ENCODE measurements around the gene SNAP47.
"Not testable (repeated sequence)": the region's sequence is repeated elsewhere in the genome, so short reads cannot be mapped to it uniquely, and the experiment has no call there.

Gene SNAP47

GRCh38 chr1:227734856-227735538 lies at the start of gene SNAP47, which contains the start of gene JMJD4:
SNAP47 (plus strand) TSS chr1:227735435; CDS start chr1:227747737, 12,302 bp downstream.
JMJD4 (minus strand) TSS chr1:227735302; CDS start chr1:227735273, 29 bp downstream.
- peak; percentile 60 for DNase-seq

GRCh38 chr1:227685807-227686206 lies 49.4 kb upstream of the SNAP47 start:
- no peak for DNase-seq

GRCh38 chr1:227697321-227697864 lies 37.8 kb upstream of the SNAP47 start:
- DNase-seq, result no peak

- not testable (repeated sequence) for DNase-seq
Measured at GRCh38 chr1:227701631-227702030, 33.6 kb upstream of the SNAP47 start.

GRCh38 chr1:227707846-227708245 lies 27.4 kb upstream of the SNAP47 start:
- DNase-seq, result no peak

GRCh38 chr1:227709451-227709850 lies 25.8 kb upstream of the SNAP47 start:
- DNase-seq, result no peak

GRCh38 chr1:227710474-227710873 lies 24.8 kb upstream of the SNAP47 start:
- DNase-seq, result not testable (repeated sequence)

- DNase-seq, result no peak
Measured at GRCh38 chr1:227712648-227713047, 22.6 kb upstream of the SNAP47 start.

- no peak for DNase-seq
Measured at GRCh38 chr1:227718932-227719331, 16.3 kb upstream of the SNAP47 start.

- no peak for DNase-seq
Measured at GRCh38 chr1:227723474-227723873, 11.8 kb upstream of the SNAP47 start.

GRCh38 chr1:227725046-227725445 lies 10.2 kb upstream of the SNAP47 start:
- DNase-seq, result no peak

GRCh38 chr1:227726318-227726717 lies 8.9 kb upstream of the SNAP47 start:
- no peak for DNase-seq

- no peak for DNase-seq
Measured at GRCh38 chr1:227726924-227727599, 8.2 kb upstream of the SNAP47 start.

- peak; percentile 35 for DNase-seq
Measured at GRCh38 chr1:227728059-227728891, 7.0 kb upstream of the SNAP47 start.

GRCh38 chr1:227728892-227729143 lies 6.4 kb upstream of the SNAP47 start:
- DNase-seq, result no peak

GRCh38 chr1:227729144-227729880 lies 5.9 kb upstream of the SNAP47 start:
- no peak for DNase-seq

- no peak for DNase-seq
Measured at GRCh38 chr1:227729881-227730629, 5.2 kb upstream of the SNAP47 start.

GRCh38 chr1:227730630-227731151 lies 4.5 kb upstream of the SNAP47 start:
- no peak for DNase-seq

GRCh38 chr1:227731241-227731677 lies 4.0 kb upstream of the SNAP47 start:
- no peak for DNase-seq

GRCh38 chr1:227731696-227732585 lies 3.3 kb upstream of the SNAP47 start:
- DNase-seq, result no peak
